Measurements from ENCODE around the gene MRPL1. TPM values are rescaled to one million over a fixed set of nuclear protein-coding genes. Genes with fewer than 3 reads are reported as not detected.

Gene MRPL1
- polyA plus RNA-seq, 2 of the 4 experiments (the other 2 are of a cell fraction) = 24.6 to 62.3 TPM

DNA sequence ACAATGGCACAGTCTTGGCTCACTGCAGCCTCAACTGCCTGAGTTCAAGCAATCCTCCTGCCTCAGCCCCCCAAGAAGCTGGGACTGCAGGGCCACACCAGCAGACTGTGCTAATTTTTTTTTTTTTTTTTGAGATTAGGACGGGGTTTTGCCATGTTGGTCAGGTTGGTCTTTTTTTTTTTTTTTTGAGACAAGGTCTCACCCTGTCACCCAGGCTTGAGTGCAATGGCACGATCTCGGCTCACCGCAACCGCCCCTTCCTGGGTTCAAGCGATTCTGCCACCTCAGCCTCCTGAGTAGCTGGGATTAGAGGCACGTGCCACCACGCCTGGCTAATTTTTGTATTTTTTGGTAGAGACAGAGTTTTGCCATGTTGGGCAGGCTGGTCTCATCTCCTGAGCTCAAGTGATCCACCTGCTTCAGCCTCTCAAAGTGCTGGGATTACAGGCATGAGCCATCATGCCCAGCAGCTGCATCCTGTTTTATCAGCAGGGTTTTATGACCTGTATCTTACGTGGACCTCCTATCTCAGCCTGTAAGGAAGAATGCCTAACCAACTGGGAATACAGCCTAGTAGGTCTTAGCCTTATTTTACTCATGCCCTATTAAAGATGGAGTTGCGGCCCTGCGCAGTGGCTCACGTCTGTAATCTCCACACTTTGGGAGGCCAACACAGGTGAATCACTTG lies 13.2 kb upstream of the MRPL1 start:
- TF ChIP-seq EHF (CRISPR knock-in tag; IDR thresholded peaks at IDR 0.05) = no peak
- no peak for TF ChIP-seq SMC3 (IDR thresholded peaks at IDR 0.05)
- TF ChIP-seq, protein P1, sequence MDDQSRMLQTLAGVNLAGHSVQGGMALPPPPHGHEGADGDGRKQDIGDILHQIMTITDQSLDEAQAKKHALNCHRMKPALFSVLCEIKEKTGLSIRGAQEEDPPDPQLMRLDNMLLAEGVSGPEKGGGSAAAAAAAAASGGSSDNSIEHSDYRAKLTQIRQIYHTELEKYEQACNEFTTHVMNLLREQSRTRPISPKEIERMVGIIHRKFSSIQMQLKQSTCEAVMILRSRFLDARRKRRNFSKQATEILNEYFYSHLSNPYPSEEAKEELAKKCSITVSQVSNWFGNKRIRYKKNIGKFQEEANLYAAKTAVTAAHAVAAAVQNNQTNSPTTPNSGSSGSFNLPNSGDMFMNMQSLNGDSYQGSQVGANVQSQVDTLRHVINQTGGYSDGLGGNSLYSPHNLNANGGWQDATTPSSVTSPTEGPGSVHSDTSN (IDR thresholded peaks at IDR 0.05) = no peak
- no peak for TF ChIP-seq HDAC2 (IDR thresholded peaks at IDR 0.05)
- ChIA-PET POLR2A (no interaction called here), CTCF (interaction anchor here (0.6 kb wide), 1 partner anchor 690 kb away, joined by 4 read pairs; no protein-coding TSS in a partner anchor)
- DNase-seq (ENCODE audit: low read depth in 1 of 2, low spot score in 1 of 2) = no peak
- no peak overlapping the region for H3K27ac ChIP-seq
- H3K4me2 ChIP-seq = no peak overlapping the region
- no peak for ATAC-seq
- no peaks in the 10 kb centered on the region for H3K4me1 ChIP-seq
- no peak overlapping the region for H3K4me3 ChIP-seq
- 88% methylated on average over 11 of the region's 12 CpGs for WGBS (ENCODE audit: missing lambda C conversion rate)
- no peaks in the 10 kb centered on the region for H3K9me3 ChIP-seq
- FAIRE-seq = no peak

DNA sequence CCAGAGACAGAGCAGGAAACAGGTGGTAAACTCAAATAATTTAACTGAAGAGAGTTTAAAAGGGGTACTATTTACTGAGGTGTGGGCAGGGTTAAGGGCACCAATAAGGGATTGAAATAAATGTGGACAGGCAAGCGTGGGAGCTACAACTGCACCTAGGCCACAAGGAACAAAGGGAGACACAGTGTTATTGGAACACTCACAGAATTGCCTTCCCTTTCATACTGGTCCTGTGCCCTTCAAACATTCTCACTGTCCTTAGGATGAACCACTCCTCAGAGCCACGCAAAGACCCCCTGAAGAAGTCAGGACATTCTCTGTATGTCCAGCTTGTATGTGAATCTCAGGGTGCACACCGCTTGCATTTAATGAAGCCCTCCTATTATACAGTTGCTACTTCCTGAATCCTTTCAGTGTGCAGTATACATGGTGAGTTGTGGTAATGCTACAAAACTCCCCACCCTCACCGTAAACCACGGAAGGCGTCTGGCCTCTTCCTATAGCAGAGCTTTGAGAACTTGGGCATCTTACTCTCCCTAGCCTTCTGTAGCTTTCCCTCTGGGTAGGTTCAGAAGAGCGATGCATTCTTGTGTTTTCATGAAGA lies 9.6 kb upstream of the MRPL1 start:
- no peak for TF ChIP-seq HOXA7 (CRISPR knock-in tag; IDR thresholded peaks at IDR 0.05)
- TF ChIP-seq EP300 (IDR thresholded peaks at IDR 0.05) = no peak
- TF ChIP-seq ZSCAN20 (CRISPR knock-in tag; IDR thresholded peaks at IDR 0.05) = no peak
- TF ChIP-seq JUNB (IDR thresholded peaks at IDR 0.05) = no peak
- no peak for TF ChIP-seq SMC3 (IDR thresholded peaks at IDR 0.05)
- no peak for TF ChIP-seq CEBPB (IDR thresholded peaks at IDR 0.05)
- FAIRE-seq (no peak), DNase-seq (ENCODE audit: low read depth in 1 of 2, low spot score in 1 of 2) (no peak), ATAC-seq (no peak)
- Histone ChIP-seq H3K4me3 (no peak overlapping the region), H3K27ac (no peak overlapping the region), H3K4me1 (no peaks in the 10 kb centered on the region), H3K9me3 (no peaks in the 10 kb centered on the region), H3K4me2 (no peak overlapping the region)
- ChIA-PET CTCF (no interaction called here), POLR2A (interaction anchor here (1.4 kb wide), 1 partner anchor 9 kb away, joined by 4 read pairs; the partner anchor contains the start of gene MRPL1)
- 78% methylated on average over 7 of the region's 7 CpGs for WGBS (ENCODE audit: missing lambda C conversion rate)

DNA sequence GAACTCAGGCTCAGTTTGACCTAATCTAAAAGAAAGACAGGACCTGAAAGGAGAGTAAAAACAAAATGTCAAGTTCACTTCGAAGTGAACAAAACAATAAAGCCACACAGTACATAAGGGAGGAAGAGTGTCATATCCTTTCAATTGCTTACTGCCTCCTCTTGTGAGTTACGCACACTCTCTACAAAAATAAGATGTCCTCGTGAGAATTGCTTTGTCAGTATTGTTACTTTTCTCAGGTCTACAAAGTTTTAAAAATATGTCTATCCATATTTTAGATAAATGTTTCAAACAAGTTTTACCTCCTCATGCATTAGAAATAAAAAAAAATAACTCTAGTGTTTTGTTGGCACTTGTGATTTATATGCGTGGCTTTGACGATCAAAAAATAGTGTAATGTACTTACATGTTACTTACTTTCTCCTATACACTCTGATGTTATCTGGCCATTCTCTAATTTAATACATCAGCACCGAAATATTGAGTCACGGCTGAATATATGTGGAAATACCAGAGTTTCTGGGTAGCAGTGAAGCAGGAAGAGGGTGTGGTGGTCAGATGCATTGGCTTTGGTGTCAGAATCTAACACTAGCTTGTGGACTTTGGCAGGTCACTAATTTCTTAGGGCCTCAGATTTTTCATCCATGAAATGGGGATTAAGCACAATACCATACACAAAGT lies 8.1 kb upstream of the MRPL1 start:
- no peak overlapping the region for H3K4me2 ChIP-seq
- WGBS (ENCODE audit: missing lambda C conversion rate) = 74% methylated on average over 7 of the region's 7 CpGs
- H3K9me3 ChIP-seq = no peaks in the 10 kb centered on the region
- H3K27ac ChIP-seq = no peak overlapping the region
- H3K4me1 ChIP-seq = no peaks in the 10 kb centered on the region
- FAIRE-seq = no peak
- ChIA-PET CTCF (no interaction called here), POLR2A (no interaction called here)
- H3K4me3 ChIP-seq = no peak overlapping the region
- no peak for DNase-seq (ENCODE audit: low read depth in 1 of 2, low spot score in 1 of 2)
- TF ChIP-seq ZNF302 (CRISPR knock-in tag; IDR thresholded peaks at IDR 0.05) (no peak), NFE2L2 (conservative IDR thresholded peaks at IDR 0.05; ENCODE audit: low read length) (no peak), CBX8 (IDR thresholded peaks at IDR 0.05) (no peak), RNF2 (IDR thresholded peaks at IDR 0.05; ENCODE audit: borderline replicate concordance, low read depth) (no peak), TFCP2L1 (CRISPR knock-in tag; IDR thresholded peaks at IDR 0.05) (no peak), KDM1A (IDR thresholded peaks at IDR 0.05; ENCODE audit: low read depth) (no peak), MAFK (IDR thresholded peaks at IDR 0.05; ENCODE audit: partially characterized antibody) (no peak), GATA3 (IDR thresholded peaks at IDR 0.05; ENCODE audit: borderline replicate concordance) (no peak), CHD4 (IDR thresholded peaks at IDR 0.05; ENCODE audit: borderline replicate concordance) (no peak), EHF (CRISPR knock-in tag; IDR thresholded peaks at IDR 0.05) (no peak), NR3C1 (IDR thresholded peaks at IDR 0.05) (no peak), FOSL2 (IDR thresholded peaks at IDR 0.05) (no peak), FOSL2 (CRISPR knock-in tag; IDR thresholded peaks at IDR 0.05) (no peak), KDM5A (IDR thresholded peaks at IDR 0.05) (no peak)
- TF ChIP-seq, protein P2, sequence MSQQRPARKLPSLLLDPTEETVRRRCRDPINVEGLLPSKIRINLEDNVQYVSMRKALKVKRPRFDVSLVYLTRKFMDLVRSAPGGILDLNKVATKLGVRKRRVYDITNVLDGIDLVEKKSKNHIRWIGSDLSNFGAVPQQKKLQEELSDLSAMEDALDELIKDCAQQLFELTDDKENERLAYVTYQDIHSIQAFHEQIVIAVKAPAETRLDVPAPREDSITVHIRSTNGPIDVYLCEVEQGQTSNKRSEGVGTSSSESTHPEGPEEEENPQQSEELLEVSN (IDR thresholded peaks at IDR 0.05; ENCODE audit: borderline replicate concordance, low read depth) = no peak
- TF ChIP-seq, protein P3, sequence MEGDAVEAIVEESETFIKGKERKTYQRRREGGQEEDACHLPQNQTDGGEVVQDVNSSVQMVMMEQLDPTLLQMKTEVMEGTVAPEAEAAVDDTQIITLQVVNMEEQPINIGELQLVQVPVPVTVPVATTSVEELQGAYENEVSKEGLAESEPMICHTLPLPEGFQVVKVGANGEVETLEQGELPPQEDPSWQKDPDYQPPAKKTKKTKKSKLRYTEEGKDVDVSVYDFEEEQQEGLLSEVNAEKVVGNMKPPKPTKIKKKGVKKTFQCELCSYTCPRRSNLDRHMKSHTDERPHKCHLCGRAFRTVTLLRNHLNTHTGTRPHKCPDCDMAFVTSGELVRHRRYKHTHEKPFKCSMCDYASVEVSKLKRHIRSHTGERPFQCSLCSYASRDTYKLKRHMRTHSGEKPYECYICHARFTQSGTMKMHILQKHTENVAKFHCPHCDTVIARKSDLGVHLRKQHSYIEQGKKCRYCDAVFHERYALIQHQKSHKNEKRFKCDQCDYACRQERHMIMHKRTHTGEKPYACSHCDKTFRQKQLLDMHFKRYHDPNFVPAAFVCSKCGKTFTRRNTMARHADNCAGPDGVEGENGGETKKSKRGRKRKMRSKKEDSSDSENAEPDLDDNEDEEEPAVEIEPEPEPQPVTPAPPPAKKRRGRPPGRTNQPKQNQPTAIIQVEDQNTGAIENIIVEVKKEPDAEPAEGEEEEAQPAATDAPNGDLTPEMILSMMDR (IDR thresholded peaks at IDR 0.05) = no peak
- TF ChIP-seq, protein P4, sequence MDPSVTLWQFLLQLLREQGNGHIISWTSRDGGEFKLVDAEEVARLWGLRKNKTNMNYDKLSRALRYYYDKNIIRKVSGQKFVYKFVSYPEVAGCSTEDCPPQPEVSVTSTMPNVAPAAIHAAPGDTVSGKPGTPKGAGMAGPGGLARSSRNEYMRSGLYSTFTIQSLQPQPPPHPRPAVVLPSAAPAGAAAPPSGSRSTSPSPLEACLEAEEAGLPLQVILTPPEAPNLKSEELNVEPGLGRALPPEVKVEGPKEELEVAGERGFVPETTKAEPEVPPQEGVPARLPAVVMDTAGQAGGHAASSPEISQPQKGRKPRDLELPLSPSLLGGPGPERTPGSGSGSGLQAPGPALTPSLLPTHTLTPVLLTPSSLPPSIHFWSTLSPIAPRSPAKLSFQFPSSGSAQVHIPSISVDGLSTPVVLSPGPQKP (IDR thresholded peaks at IDR 0.05; ENCODE audit: low read depth, low read length) = no peak
- ATAC-seq = no peak

Data from A549 (cell line).